CD4-positive, alpha-beta T cell (primary cell): ENCODE measurements around the gene SPINT4. TPM values are rescaled to one million over a fixed set of nuclear protein-coding genes. Genes with fewer than 3 reads are reported as not detected.
"Not testable (repeated sequence)": the region's sequence is repeated elsewhere in the genome, so short reads cannot be mapped to it uniquely, and the experiment has no call there.

ENCODE experiments used
- ATAC-seq: fragments of 200-7000 bp; cut with Tn5 transposase; one replicate; pipeline ENCODE4 v1.10.0; 2022; ENCODE audit warnings: mild to moderate bottlenecking; ENCODE audit not compliant: poor library complexity
- CTCF ChIA-PET: fragments of 350-600 bp; sonication (Branson Sonifier 250); formaldehyde crosslinking; loops from one replicate; lab custom pipeline; 2021; ENCODE audit warnings: antibody characterized with exemption, inconsistent platforms; lab: Charles Lee
- POLR2A ChIA-PET: fragments of 350-600 bp; sonication (Branson Sonifier 250); formaldehyde crosslinking; loops from one replicate; lab custom pipeline; 2021; ENCODE audit warnings: antibody characterized with exemption, inconsistent platforms; lab: Charles Lee
- DNase-seq, 14 experiments: peaks; one replicate each; pipeline ENCODE4 v3.0.0-alpha.2; 2013 to 2020; ENCODE audit warnings: mixed read lengths in 2 of 14
- H3K27ac ChIP-seq, 2 donors: one replicate each; pipeline versions ENCODE4 v1.5.1 to v1.7.0; 2013; ENCODE audit warnings: low read length in 2 of 2, low read depth in 1 of 2, mild to moderate bottlenecking in 1 of 2
- H3K27me3 ChIP-seq, 2 experiments: 1 replicate in 1 of 2; 2 replicates in 1 of 2; pipeline versions ENCODE4 v1.6.1 to v1.7.0; 2013; ENCODE audit warnings: low read length in 2 of 2, control low read depth in 1 of 2, mild to moderate bottlenecking in 1 of 2, moderate library complexity in 1 of 2; ENCODE audit not compliant: insufficient read depth in 2 of 2, control insufficient read depth in 1 of 2
- H3K36me3 ChIP-seq: one replicate; pipeline ENCODE4 v1.6.1; 2013; ENCODE audit warnings: low read length, control low read depth; ENCODE audit not compliant: insufficient read depth
- H3K4me1 ChIP-seq: one replicate; pipeline ENCODE4 v1.6.1; 2013; ENCODE audit warnings: low read length, control low read depth; ENCODE audit not compliant: insufficient read depth
- H3K4me3 ChIP-seq: one replicate; pipeline ENCODE4 v1.5.1; 2013; ENCODE audit warnings: mild to moderate bottlenecking, low read length, moderate library complexity
- H3K9me3 ChIP-seq, 2 experiments: 1 replicate in 1 of 2; 2 replicates in 1 of 2; pipeline versions ENCODE4 v1.6.1 to v1.7.0; 2013; ENCODE audit warnings: low read length in 2 of 2, mild to moderate bottlenecking in 2 of 2, control low read depth in 1 of 2, moderate library complexity in 1 of 2; ENCODE audit not compliant: control insufficient read depth in 1 of 2, insufficient read depth in 1 of 2
- H3K27ac Mint-ChIP-seq: one replicate; pipeline ENCODE4 v1.8.0; 2020; ENCODE audit warnings: mixed read lengths
- H3K27me3 Mint-ChIP-seq: one replicate; pipeline ENCODE4 v1.8.0; 2021; ENCODE audit warnings: mixed read lengths
- H3K36me3 Mint-ChIP-seq: one replicate; pipeline ENCODE4 v1.8.0; 2021; ENCODE audit warnings: low read depth, mixed read lengths
- H3K4me1 Mint-ChIP-seq: one replicate; pipeline ENCODE4 v1.8.0; 2021; ENCODE audit warnings: low read depth, mixed read lengths
- H3K4me3 Mint-ChIP-seq: one replicate; pipeline ENCODE4 v1.8.0; 2020; ENCODE audit warnings: mild to moderate bottlenecking, mixed read lengths
- H3K9me3 Mint-ChIP-seq: one replicate; pipeline ENCODE4 v1.8.0; 2020; ENCODE audit warnings: mixed read lengths
- intact Hi-C, 2 experiments: fragments of 100-400 bp; cut with DNase I in 1 of 2; cut with micrococcal nuclease in 1 of 2; formaldehyde crosslinking; loops; one replicate each; pipeline versions ENCODE4 v1.15.1 to v1.9.0; 2023 to 2025; cut with DNase I, micrococcal nuclease
- total RNA-seq, 174 experiments: library from RNA in 2 of 174; stranded (reverse) in 2 of 174; gene quantifications; one replicate each; pipeline ENCODE4 v1.2.3 and lab custom pipeline; 2021 to 2026
- TF ChIP-seq, protein P1 (sequence below): fragments of 200-600 bp; IDR thresholded peaks from one replicate; pipeline ENCODE4 v1.8.0; 2022; ENCODE audit warnings: antibody characterized with exemption, mild to moderate bottlenecking

SPINT4 gene
- total RNA-seq, 2 experiments from 2014 or later, result not detected

DNA sequence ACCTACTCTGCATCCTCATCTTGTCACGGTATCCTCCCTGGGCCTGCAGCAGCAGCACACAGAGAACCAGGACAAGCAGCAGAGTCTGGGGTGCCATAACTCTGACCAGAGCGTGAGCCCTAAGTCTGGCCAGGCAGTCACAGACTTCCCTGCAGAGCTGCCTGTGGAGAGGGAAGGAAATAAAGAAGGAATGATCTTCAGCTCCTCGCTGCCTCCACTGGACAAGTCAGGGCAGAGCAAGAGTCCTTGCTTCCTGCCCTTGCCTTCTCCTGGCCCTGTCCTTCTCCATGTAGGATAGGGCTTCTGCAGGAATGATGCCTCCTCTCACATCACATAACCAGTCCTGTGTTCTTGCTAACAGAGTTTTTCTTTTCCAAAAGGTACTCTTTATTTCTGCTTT lies 36.3 kb upstream of the SPINT4 start:
- Mint-ChIP-seq H3K4me1 (no peaks in the 10 kb centered on the region), H3K9me3 (no peaks in the 10 kb centered on the region), H3K36me3 (no peaks in the 10 kb centered on the region), H3K4me3 (no peak overlapping the region), H3K27ac (no peak overlapping the region), H3K27me3 (peaks cover 38% of the 10 kb centered on the region)
- Histone ChIP-seq H3K36me3 (no peaks in the 10 kb centered on the region), H3K4me1 (no peaks in the 10 kb centered on the region), H3K27me3 (no peaks in the 10 kb centered on the region), H3K9me3 (peaks cover 3 to 9% of the 10 kb centered on the region in 2 experiments), H3K27ac (no peak overlapping the region), H3K4me3 (no peak overlapping the region)
- CTCF ChIA-PET, result no interaction called here
- intact Hi-C loops, result no loop called here
- ATAC-seq (no peak), DNase-seq (no peak)
- TF ChIP-seq, protein P1, sequence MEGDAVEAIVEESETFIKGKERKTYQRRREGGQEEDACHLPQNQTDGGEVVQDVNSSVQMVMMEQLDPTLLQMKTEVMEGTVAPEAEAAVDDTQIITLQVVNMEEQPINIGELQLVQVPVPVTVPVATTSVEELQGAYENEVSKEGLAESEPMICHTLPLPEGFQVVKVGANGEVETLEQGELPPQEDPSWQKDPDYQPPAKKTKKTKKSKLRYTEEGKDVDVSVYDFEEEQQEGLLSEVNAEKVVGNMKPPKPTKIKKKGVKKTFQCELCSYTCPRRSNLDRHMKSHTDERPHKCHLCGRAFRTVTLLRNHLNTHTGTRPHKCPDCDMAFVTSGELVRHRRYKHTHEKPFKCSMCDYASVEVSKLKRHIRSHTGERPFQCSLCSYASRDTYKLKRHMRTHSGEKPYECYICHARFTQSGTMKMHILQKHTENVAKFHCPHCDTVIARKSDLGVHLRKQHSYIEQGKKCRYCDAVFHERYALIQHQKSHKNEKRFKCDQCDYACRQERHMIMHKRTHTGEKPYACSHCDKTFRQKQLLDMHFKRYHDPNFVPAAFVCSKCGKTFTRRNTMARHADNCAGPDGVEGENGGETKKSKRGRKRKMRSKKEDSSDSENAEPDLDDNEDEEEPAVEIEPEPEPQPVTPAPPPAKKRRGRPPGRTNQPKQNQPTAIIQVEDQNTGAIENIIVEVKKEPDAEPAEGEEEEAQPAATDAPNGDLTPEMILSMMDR, result no peak
- POLR2A ChIA-PET, result no interaction called here

DNA sequence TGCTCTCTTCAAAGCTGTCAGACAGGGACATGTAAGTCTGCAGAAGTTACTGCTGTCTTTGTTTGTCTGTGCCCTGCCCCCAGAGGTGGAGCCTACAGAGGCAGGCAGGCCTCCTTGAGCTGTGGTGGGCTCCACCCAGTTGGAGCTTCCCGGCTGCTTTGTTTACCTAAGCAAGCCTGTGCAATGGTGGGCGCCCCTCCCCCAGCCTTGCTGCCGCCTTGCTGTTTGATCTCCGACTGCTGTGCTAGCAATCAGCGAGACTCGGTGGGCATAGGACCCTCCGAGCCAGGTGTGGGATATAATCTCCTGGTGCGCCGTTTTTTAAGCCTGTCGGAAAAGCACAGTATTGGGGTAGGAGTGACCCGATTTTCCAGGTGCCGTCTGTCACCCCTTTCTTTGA lies 28.8 kb upstream of the SPINT4 start:
- H3K27ac Mint-ChIP-seq, CTCF ChIA-PET, H3K9me3 Mint-ChIP-seq, H3K27me3 ChIP-seq, H3K4me3 ChIP-seq, DNase-seq, ATAC-seq, H3K4me3 Mint-ChIP-seq, H3K36me3 ChIP-seq, H3K4me1 ChIP-seq, H3K36me3 Mint-ChIP-seq, POLR2A ChIA-PET, H3K4me1 Mint-ChIP-seq, H3K27ac ChIP-seq, intact Hi-C loops, H3K9me3 ChIP-seq: not testable (repeated sequence)
- H3K27me3 Mint-ChIP-seq, result peaks cover 48% of the 10 kb centered on the region

DNA sequence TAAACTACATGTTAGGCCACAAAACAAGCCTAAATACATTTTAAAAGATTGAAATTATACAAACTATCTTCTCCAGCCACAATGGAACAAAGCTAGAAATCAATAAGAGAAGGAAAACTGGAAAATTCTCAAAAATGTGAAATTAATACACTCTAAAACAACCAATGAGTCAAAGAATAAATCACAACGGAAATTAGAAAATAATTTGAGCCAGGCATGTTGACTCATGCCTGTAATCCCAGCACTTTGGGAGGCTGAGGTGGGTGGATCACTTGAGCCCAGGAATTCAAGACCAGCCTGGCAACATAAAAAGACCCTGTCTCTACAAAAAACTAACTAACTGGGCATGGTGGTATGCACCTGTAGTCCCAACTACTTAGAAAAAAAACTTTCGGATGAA lies 26.7 kb upstream of the SPINT4 start:
- Mint-ChIP-seq H3K4me3 (no peak overlapping the region), H3K4me1 (no peaks in the 10 kb centered on the region), H3K27me3 (peaks cover 46% of the 10 kb centered on the region), H3K9me3 (peaks cover 2% of the 10 kb centered on the region), H3K27ac (no peak overlapping the region), H3K36me3 (no peaks in the 10 kb centered on the region)
- no peaks in the 10 kb centered on the region for H3K36me3 ChIP-seq
- DNase-seq (no peak), ATAC-seq (no peak)
- CTCF ChIA-PET, result no interaction called here
- no peak overlapping the region for H3K4me3 ChIP-seq
- H3K9me3 ChIP-seq, result peaks cover 0 to 5% of the 10 kb centered on the region in 2 experiments
- no peak overlapping the region for H3K27ac ChIP-seq
- intact Hi-C loops, result no loop called here
- POLR2A ChIA-PET, result no interaction called here
- no peaks in the 10 kb centered on the region for H3K4me1 ChIP-seq
- H3K27me3 ChIP-seq, result no peaks in the 10 kb centered on the region
- TF ChIP-seq, protein P1, result no peak

DNA sequence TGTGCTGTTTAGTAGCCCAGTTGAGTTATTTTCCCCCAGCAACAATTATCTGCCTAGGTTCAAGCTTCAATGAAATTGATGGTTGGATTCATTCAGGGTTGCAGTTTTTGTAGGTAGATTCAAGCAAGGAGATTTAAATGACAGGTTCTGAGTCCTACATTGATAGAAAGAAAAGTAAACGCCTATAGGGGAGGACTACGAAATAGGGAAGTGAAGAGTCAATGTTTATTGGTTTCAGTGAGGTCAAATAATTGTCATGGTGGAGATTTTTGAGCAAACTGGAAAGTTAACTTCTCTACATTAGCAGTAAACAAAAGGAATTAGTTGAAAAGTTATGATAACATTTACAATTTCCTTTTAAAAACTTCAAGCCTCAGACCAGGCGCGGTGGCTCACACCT lies 21.0 kb upstream of the SPINT4 start:
- intact Hi-C loops, result no loop called here

More for the DNA sequence above, 21.0 kb upstream of the SPINT4 start:
- TF ChIP-seq, protein P1, result no peak
- Histone ChIP-seq H3K9me3 (no peaks in the 10 kb centered on the region), H3K36me3 (no peaks in the 10 kb centered on the region), H3K4me3 (no peak overlapping the region), H3K4me1 (no peaks in the 10 kb centered on the region), H3K27ac (no peak overlapping the region), H3K27me3 (peaks cover 5 to 9% of the 10 kb centered on the region in 2 experiments)
- Mint-ChIP-seq H3K27me3 (peaks cover 40% of the 10 kb centered on the region), H3K27ac (no peak overlapping the region), H3K9me3 (peaks cover 2% of the 10 kb centered on the region), H3K4me3 (no peak overlapping the region), H3K4me1 (no peaks in the 10 kb centered on the region), H3K36me3 (no peaks in the 10 kb centered on the region)
- DNase-seq, result no peak
- POLR2A ChIA-PET, result no interaction called here
- CTCF ChIA-PET, result no interaction called here
- no peak for ATAC-seq
